Measurements from ENCODE around the gene GAPDHS. TPM values are rescaled to one million over a fixed set of nuclear protein-coding genes. Genes with fewer than 3 reads are reported as not detected.
A peak's percentile ranks its signal among the peaks of the same experiment; 100 is the strongest.

Gene GAPDHS
- total RNA-seq, 1 experiment from 2014 or later: not detected

DNA sequence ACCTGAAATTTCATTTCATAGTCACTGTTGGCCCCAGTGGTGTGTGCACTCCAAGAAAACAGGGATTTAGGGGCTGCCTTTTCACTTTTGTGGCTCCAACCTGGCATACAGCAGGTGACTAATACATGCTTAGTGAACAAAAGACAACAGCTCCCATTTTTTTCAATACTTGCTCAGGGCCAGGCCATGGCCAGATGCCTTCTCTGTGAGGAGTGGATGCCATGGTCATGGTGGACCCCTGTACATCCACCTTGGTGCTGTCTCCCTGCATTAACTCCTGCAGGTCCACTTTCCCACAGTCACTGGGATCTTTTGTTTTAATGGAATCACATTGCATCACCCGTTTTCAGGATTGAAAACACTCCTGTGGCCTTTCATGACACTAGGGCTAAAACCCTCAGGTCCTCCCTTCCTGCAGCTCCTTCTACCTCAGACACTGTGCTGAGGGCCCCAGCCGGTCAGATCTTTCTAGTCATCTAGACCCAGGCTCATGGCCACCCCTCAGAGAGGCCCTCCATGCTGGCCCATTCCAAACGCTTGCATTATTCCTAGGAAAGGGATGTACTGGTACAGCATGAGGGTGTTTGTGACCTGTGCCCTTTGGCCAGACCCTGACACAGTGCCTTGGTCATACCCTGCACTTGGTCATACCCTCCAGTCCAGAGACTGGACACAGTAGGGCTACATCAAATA lies 11.0 kb downstream of the GAPDHS start:
- H3K9me3 Mint-ChIP-seq (ENCODE audit: low read depth, unreplicated experiment): no peaks in the 10 kb centered on the region
- DNase-seq: no peak
- peaks cover 63% of the 10 kb centered on the region for H3K36me3 Mint-ChIP-seq (ENCODE audit: insufficient read depth, unreplicated experiment)
- CTCF ChIA-PET: no interaction called here
- H3K4me1 Mint-ChIP-seq (ENCODE audit: low read depth, unreplicated experiment): peaks cover 23% of the 10 kb centered on the region
- no TSS peak for BruUV-seq (replicated peaks)
- peak overlapping the region; percentile 87 for H3K27ac Mint-ChIP-seq (ENCODE audit: unreplicated experiment)
- TF ChIP-seq CTCF (IDR thresholded peaks at IDR 0.05; ENCODE audit: unreplicated experiment): no peak
- peak overlapping the region; percentile 96 for H3K4me3 Mint-ChIP-seq (ENCODE audit: low read depth, unreplicated experiment)
- intact Hi-C loops (cut with micrococcal nuclease; ENCODE audit: unreplicated experiment): no loop called here
- H3K27me3 Mint-ChIP-seq (ENCODE audit: unreplicated experiment): no peaks in the 10 kb centered on the region

- H3K27me3 Mint-ChIP-seq (ENCODE audit: unreplicated experiment): no peaks in the 10 kb centered on the region
- no peaks in the 10 kb centered on the region for H3K9me3 Mint-ChIP-seq (ENCODE audit: low read depth, unreplicated experiment)
- intact Hi-C loops (cut with micrococcal nuclease; ENCODE audit: unreplicated experiment): loop anchor here (5.0 kb wide), 1 partner anchor 33 kb away; the partner anchor contains the start of gene DMKN
- peaks cover 62% of the 10 kb centered on the region for H3K36me3 Mint-ChIP-seq (ENCODE audit: insufficient read depth, unreplicated experiment)
- H3K4me1 Mint-ChIP-seq (ENCODE audit: low read depth, unreplicated experiment): peaks cover 28% of the 10 kb centered on the region
- H3K27ac Mint-ChIP-seq (ENCODE audit: unreplicated experiment): peak within 1 kb of the TSS; percentile 87
- CTCF ChIA-PET: no interaction called here
- no peak for TF ChIP-seq CTCF (IDR thresholded peaks at IDR 0.05; ENCODE audit: unreplicated experiment)
- H3K4me3 Mint-ChIP-seq (ENCODE audit: low read depth, unreplicated experiment): peak within 1 kb of the TSS; percentile 96
- peak; percentile 98 for DNase-seq
- BruUV-seq (replicated peaks): TSS peak; percentile 81
Measured at GRCh38 chr19:35545001-35545854, 12.0 kb downstream of the GAPDHS start, which contains the start of gene TMEM147. Gene TMEM147, plus strand, starts transcription at chr19:35545626. Its CDS starts 114 bp downstream, at chr19:35545740.

DNA sequence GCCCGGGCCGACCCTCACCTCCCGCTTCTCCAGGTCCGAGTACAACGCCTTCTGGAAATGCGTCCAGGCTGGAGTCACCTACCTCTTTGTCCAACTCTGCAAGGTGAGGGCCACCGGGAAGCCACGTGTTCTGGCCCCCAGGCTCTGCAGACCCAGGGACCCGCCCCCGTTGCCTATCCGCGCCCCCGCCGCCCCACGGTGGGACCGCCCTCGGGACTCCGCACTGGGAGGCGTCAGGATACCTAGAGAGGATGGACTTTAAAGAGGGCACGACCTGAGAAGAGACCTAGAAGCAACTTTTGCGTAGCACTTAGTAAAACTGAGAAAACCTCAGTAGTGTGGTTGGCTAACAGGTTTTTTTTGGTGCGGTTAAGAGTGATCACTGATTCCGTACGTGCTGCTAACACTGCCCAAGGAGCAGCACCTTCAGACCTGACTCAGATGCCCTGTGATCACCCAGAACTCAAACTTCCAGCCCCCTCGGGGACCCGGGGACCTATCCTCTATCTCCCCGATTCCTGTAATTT lies 12.7 kb downstream of the GAPDHS start:
- Mint-ChIP-seq H3K4me1 (ENCODE audit: low read depth, unreplicated experiment) (peaks cover 28% of the 10 kb centered on the region), H3K4me3 (ENCODE audit: low read depth, unreplicated experiment) (peak overlapping the region; percentile 96), H3K36me3 (ENCODE audit: insufficient read depth, unreplicated experiment) (peaks cover 63% of the 10 kb centered on the region), H3K27me3 (ENCODE audit: unreplicated experiment) (no peaks in the 10 kb centered on the region), H3K27ac (ENCODE audit: unreplicated experiment) (peak overlapping the region; percentile 87), H3K9me3 (ENCODE audit: low read depth, unreplicated experiment) (no peaks in the 10 kb centered on the region)
- intact Hi-C loops (cut with micrococcal nuclease; ENCODE audit: unreplicated experiment): loop anchor here (5.0 kb wide), 1 partner anchor 34 kb away; the partner anchor contains the start of gene DMKN
- CTCF ChIA-PET: interaction anchor here (1.2 kb wide), 1 partner anchor 36 kb away, joined by 3 read pairs; no protein-coding TSS in a partner anchor
- DNase-seq: peak; percentile 61
- TF ChIP-seq CTCF (IDR thresholded peaks at IDR 0.05; ENCODE audit: unreplicated experiment): no peak
- BruUV-seq (replicated peaks): TSS peak; percentile 80

- TF ChIP-seq CTCF (IDR thresholded peaks at IDR 0.05; ENCODE audit: unreplicated experiment): no peak
- H3K36me3 Mint-ChIP-seq (ENCODE audit: insufficient read depth, unreplicated experiment): peaks cover 58% of the 10 kb centered on the region
- H3K4me3 Mint-ChIP-seq (ENCODE audit: low read depth, unreplicated experiment): peak overlapping the region; percentile 96
- no peaks in the 10 kb centered on the region for H3K27me3 Mint-ChIP-seq (ENCODE audit: unreplicated experiment)
- no TSS peak for BruUV-seq (replicated peaks)
- peak overlapping the region; percentile 87 for H3K27ac Mint-ChIP-seq (ENCODE audit: unreplicated experiment)
- DNase-seq: no peak
- CTCF ChIA-PET: interaction anchor here (1.2 kb wide), 1 partner anchor 36 kb away, joined by 3 read pairs; no protein-coding TSS in a partner anchor
- H3K4me1 Mint-ChIP-seq (ENCODE audit: low read depth, unreplicated experiment): peaks cover 28% of the 10 kb centered on the region
- intact Hi-C loops (cut with micrococcal nuclease; ENCODE audit: unreplicated experiment): loop anchor here (5.0 kb wide), 1 partner anchor 34 kb away; the partner anchor contains the start of gene DMKN
- no peaks in the 10 kb centered on the region for H3K9me3 Mint-ChIP-seq (ENCODE audit: low read depth, unreplicated experiment)
Measured at GRCh38 chr19:35546532-35546931, 13.3 kb downstream of the GAPDHS start.

Measured in Calu3 (cell line).